HepG2 (cell line): ENCODE data around the gene HIC1. TPM values are rescaled to one million over a fixed set of nuclear protein-coding genes. Genes with fewer than 3 reads are reported as not detected.

Experiments
- ATAC-seq: fragments of 200-7000 bp; cut with Tn5 transposase; 3 replicates; pipeline ENCODE4 v1.9.1; 2020; ENCODE audit warnings: mild to moderate bottlenecking, moderate library complexity
- BruUV-seq: library from RNA; stranded (reverse); fragments of 400-500 nt; replicated peaks from 2 replicates; lab custom pipeline; 2021; lab: Mats Ljungman, UMichigan
- CTCF ChIA-PET: fragments of 300-600 bp; formaldehyde crosslinking; extraction: SDS; loops from one replicate; lab custom pipeline; 2021; ENCODE audit warnings: low total read pairs, inconsistent platforms, low intra/inter-chr PET ratio; lab: Yijun Ruan, JAX
- POLR2A ChIA-PET: fragments of 350-600 bp; sonication (Branson Sonifier 250); formaldehyde crosslinking; loops from one replicate; lab custom pipeline; 2020; ENCODE audit warnings: antibody characterized with exemption, inconsistent platforms; lab: Yijun Ruan, JAX
- DNase-seq: peaks from one replicate; pipeline ENCODE4 v3.0.0-alpha.2; 2015; ENCODE audit warnings: low spot score
- FAIRE-seq: peaks from 3 replicates; lab custom pipeline; 2011; peaks lifted over from hg19 to GRCh38; lab: Jason Lieb, UNC
- H2AFZ ChIP-seq: one replicate; pipeline ENCODE4 v1.6.1; 2011; ENCODE audit warnings: low read length, inconsistent platforms
- H3K27ac ChIP-seq: fragments of 300-600 bp; 3 replicates; pipeline ENCODE4 v1.8.0; 2011; ENCODE audit warnings: mixed run types, mild to moderate bottlenecking, mixed read lengths, low read length, inconsistent platforms; ENCODE audit not compliant: insufficient read depth; ENCODE audit errors: extremely low read length
- H3K27me3 ChIP-seq, 2 experiments: fragments of 200-600 bp in 1 of 2; 2 replicates in 1 of 2; 3 replicates in 1 of 2; pipeline versions ENCODE4 v1.6.0 to v1.8.0; 2011; ENCODE audit warnings: low read length in 2 of 2, mild to moderate bottlenecking in 2 of 2, moderate library complexity in 2 of 2, inconsistent platforms in 1 of 2; ENCODE audit not compliant: insufficient read depth in 2 of 2, control insufficient read depth in 1 of 2
- H3K36me3 ChIP-seq, 2 experiments: fragments of 200-600 bp in 1 of 2; replicated peaks in 1 of 2; 2 replicates in 1 of 2; 3 replicates in 1 of 2; pipeline versions ENCODE4 v1.5.1 to v1.8.0; 2011; ENCODE audit warnings: low read length in 2 of 2, inconsistent platforms in 1 of 2; ENCODE audit not compliant: insufficient read depth in 2 of 2, control insufficient read depth in 1 of 2
- H3K4me1 ChIP-seq: 2 replicates; pipeline ENCODE4 v1.5.1; 2012; ENCODE audit warnings: low read length, inconsistent platforms; ENCODE audit not compliant: insufficient read depth
- H3K4me2 ChIP-seq: 2 replicates; pipeline ENCODE4 v1.6.0; 2011; ENCODE audit warnings: low read depth, low read length, inconsistent platforms
- H3K4me3 ChIP-seq, 3 experiments: fragments of 200-600 bp in 1 of 3; sonication (generic), shearing (Covaris generic) in 1 of 3; replicated peaks in 1 of 3; 2 replicates each; pipeline ENCODE4 v1.5.1; 2011 to 2016; ENCODE audit warnings: low read length in 3 of 3, inconsistent platforms in 2 of 3, low read depth in 2 of 3, mild to moderate bottlenecking in 2 of 3, control low read depth in 1 of 3, mixed read lengths in 1 of 3; ENCODE audit not compliant: insufficient read depth in 1 of 3
- H3K79me2 ChIP-seq: one replicate; pipeline ENCODE4 v1.6.1; 2011; ENCODE audit warnings: low read length, inconsistent platforms; ENCODE audit not compliant: insufficient read depth
- H3K9ac ChIP-seq: 2 replicates; pipeline ENCODE4 v1.6.0; 2011; ENCODE audit warnings: mild to moderate bottlenecking, low read depth, low read length, inconsistent platforms; ENCODE audit not compliant: insufficient read depth
- H3K9me3 ChIP-seq: 2 replicates; pipeline ENCODE4 v1.5.1; 2012; ENCODE audit warnings: mild to moderate bottlenecking, low read length
- H4K20me1 ChIP-seq: 2 replicates; pipeline ENCODE4 v1.6.0; 2011; ENCODE audit warnings: inconsistent platforms, mild to moderate bottlenecking, low read length, moderate library complexity; ENCODE audit not compliant: insufficient read depth
- HIVEP1 ChIP-seq: sonication (generic); formaldehyde crosslinking; IDR thresholded peaks from 2 replicates; pipeline ENCODE4 v1.4.0; 2020; ENCODE audit warnings: mild to moderate bottlenecking, missing genetic modification reagents
- HOXD1 ChIP-seq: sonication (generic); formaldehyde crosslinking; IDR thresholded peaks from 2 replicates; pipeline ENCODE4 v1.5.0; 2020; ENCODE audit warnings: missing genetic modification reagents
- ISL2 ChIP-seq: sonication (generic); formaldehyde crosslinking; IDR thresholded peaks from 2 replicates; pipeline ENCODE4 v1.5.0; 2020; ENCODE audit warnings: missing genetic modification reagents
- MIER3 ChIP-seq: IDR thresholded peaks from 2 replicates; pipeline ENCODE4 v1.6.1; 2016; ENCODE audit warnings: missing compliant biosample characterization, borderline replicate concordance
- ZBTB43 ChIP-seq: sonication (generic); formaldehyde crosslinking; conservative IDR thresholded peaks from 2 replicates; pipeline ENCODE4 v1.4.0; 2020; ENCODE audit warnings: missing genetic modification reagents
- ZNF142 ChIP-seq: sonication (generic); formaldehyde crosslinking; IDR thresholded peaks from 2 replicates; pipeline ENCODE4 v1.4.0; 2020; ENCODE audit warnings: missing genetic modification reagents
- ZNF317 ChIP-seq: sonication (generic); formaldehyde crosslinking; IDR thresholded peaks from 2 replicates; pipeline ENCODE4 v1.5.0; 2020; ENCODE audit warnings: mild to moderate bottlenecking, missing genetic modification reagents
- ZNF432 ChIP-seq: sonication (generic); formaldehyde crosslinking; IDR thresholded peaks from 2 replicates; pipeline ENCODE4 v1.5.0; 2020; ENCODE audit warnings: missing genetic modification reagents, mild to moderate bottlenecking, borderline replicate concordance
- ZNF879 ChIP-seq: sonication (generic); formaldehyde crosslinking; IDR thresholded peaks from 2 replicates; pipeline ENCODE4 v1.8.1; 2023; ENCODE audit warnings: missing genetic modification reagents
- WGBS: methylation state at CpG from one replicate; pipeline ENCODE4 v1.1.6; 2017; ENCODE audit warnings: low lambda C conversion rate; 5-methylcytosine and 5-hydroxymethylcytosine counted together
- in situ Hi-C: cut with HindIII; loops from 2 replicates; pipeline ENCODE4 v1.10.0; 2017; ENCODE audit warnings: low pct_unique_long_range_greater_than_20kb; ENCODE audit not compliant: extremely low pct_ligation_motif_present
- intact Hi-C: fragments of 100-400 bp; cut with micrococcal nuclease; formaldehyde crosslinking; loops from one replicate; pipeline ENCODE4 v1.10.0; 2022; ENCODE audit not compliant: unreplicated experiment
- polyA plus RNA-seq, 8 experiments: library from polyadenylated mRNA; depleted of rRNA in 3 of 8; stranded (reverse) in 7 of 8; unstranded in 1 of 8; fragments of >200 nt; fragmentation: Illumina TruSeq in 4 of 8; extraction: Trizol in 4 of 8; gene quantifications; 2 replicates each; pipeline versions ENCODE4 v1.2.1 to v1.2.3, GENCODE V29; 2011 to 2016; ENCODE audit warnings: low read depth in 4 of 8, missing spikeins in 1 of 8, mixed read lengths in 1 of 8; ENCODE audit not compliant: insufficient read depth in 1 of 8
- total RNA-seq, 5 experiments: library from RNA; depleted of rRNA; stranded (reverse); fragments of >200 nt; fragmentation: Illumina TruSeq; extraction: Trizol; gene quantifications; 2 replicates each; pipeline ENCODE4 v1.2.3, GENCODE V29; 2016; ENCODE audit warnings: low read depth in 1 of 5
- TF ChIP-seq, protein P1 (sequence below): sonication (generic); formaldehyde crosslinking; IDR thresholded peaks from 2 replicates; pipeline ENCODE4 v1.4.0; 2020; ENCODE audit warnings: missing genetic modification reagents

Gene HIC1
- total and polyA plus RNA-seq, 2 of the 13 experiments (the other 11 are each of a cell fraction or from before 2014, with no cell fraction given) = 0.04 to 0.31 TPM

DNA sequence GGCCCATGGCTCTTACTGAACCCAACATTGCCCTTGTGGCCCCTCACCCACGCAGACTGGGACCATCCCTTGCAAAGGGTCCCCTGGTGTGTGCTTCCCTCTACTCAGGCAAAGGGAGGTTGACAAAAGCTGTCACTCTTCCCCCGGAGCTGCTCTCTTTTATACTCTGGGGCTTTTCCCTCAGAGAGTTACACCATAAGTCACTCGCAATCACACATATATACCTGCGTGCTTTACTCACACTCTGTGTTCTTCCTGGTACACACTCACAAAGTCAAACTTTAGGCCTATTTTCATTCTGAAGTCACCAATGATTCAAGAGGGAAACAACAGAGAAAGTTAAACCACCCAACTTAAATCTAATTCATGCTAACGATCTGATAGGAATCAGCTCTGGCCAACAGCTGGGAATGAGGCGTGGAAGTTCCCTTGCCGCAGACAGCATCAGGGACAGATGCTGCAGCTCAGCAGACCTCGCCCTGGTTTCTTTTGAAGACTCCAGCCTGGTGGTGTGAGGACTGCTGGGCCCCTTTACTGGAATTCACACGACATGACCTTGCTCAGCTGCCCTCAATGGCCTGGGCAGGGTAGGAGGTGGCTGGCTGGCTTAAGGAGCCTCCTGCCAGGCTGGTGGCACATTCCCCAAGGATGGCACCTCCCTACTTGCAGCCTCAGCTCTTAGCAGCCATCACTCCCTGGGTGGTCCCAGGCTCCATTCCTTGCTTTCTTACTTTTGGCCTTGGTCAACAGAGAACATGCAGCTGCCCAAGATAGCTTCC is 27.3 kb downstream of the HIC1 start:
- no peak for DNase-seq
- H3K79me2 ChIP-seq = no peaks in the 10 kb centered on the region
- H3K4me1 ChIP-seq = peaks cover 24% of the 10 kb centered on the region
- H3K36me3 ChIP-seq = peaks cover 12 to 36% of the 10 kb centered on the region in 2 experiments; a peak in 4 of 5 replicates
- TF ChIP-seq ZNF879 (CRISPR knock-in tag) = no peak
- no peak for TF ChIP-seq ISL2 (CRISPR knock-in tag)
- no peak for TF ChIP-seq MIER3 (CRISPR knock-in tag)
- no peak for TF ChIP-seq HIVEP1 (CRISPR knock-in tag)
- TF ChIP-seq ZNF142 (CRISPR knock-in tag) = no peak
- TF ChIP-seq ZBTB43 (CRISPR knock-in tag) = no peak
- TF ChIP-seq ZNF432 (CRISPR knock-in tag) = no peak
- no peak for TF ChIP-seq ZNF317 (CRISPR knock-in tag)
- TF ChIP-seq, protein P1, sequence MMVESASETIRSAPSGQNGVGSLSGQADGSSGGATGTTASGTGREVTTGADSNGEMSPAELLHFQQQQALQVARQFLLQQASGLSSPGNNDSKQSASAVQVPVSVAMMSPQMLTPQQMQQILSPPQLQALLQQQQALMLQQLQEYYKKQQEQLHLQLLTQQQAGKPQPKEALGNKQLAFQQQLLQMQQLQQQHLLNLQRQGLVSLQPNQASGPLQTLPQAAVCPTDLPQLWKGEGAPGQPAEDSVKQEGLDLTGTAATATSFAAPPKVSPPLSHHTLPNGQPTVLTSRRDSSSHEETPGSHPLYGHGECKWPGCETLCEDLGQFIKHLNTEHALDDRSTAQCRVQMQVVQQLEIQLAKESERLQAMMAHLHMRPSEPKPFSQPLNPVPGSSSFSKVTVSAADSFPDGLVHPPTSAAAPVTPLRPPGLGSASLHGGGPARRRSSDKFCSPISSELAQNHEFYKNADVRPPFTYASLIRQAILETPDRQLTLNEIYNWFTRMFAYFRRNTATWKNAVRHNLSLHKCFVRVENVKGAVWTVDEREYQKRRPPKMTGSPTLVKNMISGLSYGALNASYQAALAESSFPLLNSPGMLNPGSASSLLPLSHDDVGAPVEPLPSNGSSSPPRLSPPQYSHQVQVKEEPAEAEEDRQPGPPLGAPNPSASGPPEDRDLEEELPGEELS = no peak
- no peak for TF ChIP-seq HOXD1 (CRISPR knock-in tag)
- no peaks in the 10 kb centered on the region for H3K9me3 ChIP-seq
- CTCF ChIA-PET = no interaction called here
- intact Hi-C loops (no loop called here), in situ Hi-C loops (no loop called here)
- no peak overlapping the region for H3K4me3 ChIP-seq
- no peaks in the 10 kb centered on the region for H3K27me3 ChIP-seq
- no peaks in the 10 kb centered on the region for H4K20me1 ChIP-seq
- H2AFZ ChIP-seq = no peak overlapping the region
- 90% methylated on average over 9 of the region's 9 CpGs for WGBS
- no peak overlapping the region for H3K27ac ChIP-seq
- no peak overlapping the region for H3K9ac ChIP-seq
- no peak for ATAC-seq
- no peak overlapping the region for H3K4me2 ChIP-seq
- no TSS peak for BruUV-seq
- POLR2A ChIA-PET = no interaction called here
- no peak for FAIRE-seq
